Stimulated activated naive CD8-positive, alpha-beta T cell treated with anti-CD3 and anti-CD28 coated beads, Interleukin-15, Interleukin-2, amounts not matched to agents 100 ng/mL and 50 ng/mL, for 24 hours (primary cell): ENCODE measurements around the gene GHRL.

ENCODE experiments used
- H3K27ac Mint-ChIP-seq: one replicate; pipeline ENCODE4 v1.8.0; 2021; ENCODE audit warnings: mild to moderate bottlenecking, mixed read lengths
- H3K27me3 Mint-ChIP-seq: one replicate; pipeline ENCODE4 v1.8.0; 2021; ENCODE audit warnings: mixed read lengths
- H3K36me3 Mint-ChIP-seq: one replicate; pipeline ENCODE4 v1.8.0; 2021; ENCODE audit warnings: low read depth, mixed read lengths
- H3K4me1 Mint-ChIP-seq: one replicate; pipeline ENCODE4 v1.8.0; 2021; ENCODE audit warnings: low read depth, mixed read lengths
- H3K4me3 Mint-ChIP-seq: one replicate; pipeline ENCODE4 v1.8.0; 2021; ENCODE audit warnings: mild to moderate bottlenecking, mixed read lengths
- H3K9me3 Mint-ChIP-seq: one replicate; pipeline ENCODE4 v1.8.0; 2021; ENCODE audit warnings: mixed read lengths

GHRL gene

DNA sequence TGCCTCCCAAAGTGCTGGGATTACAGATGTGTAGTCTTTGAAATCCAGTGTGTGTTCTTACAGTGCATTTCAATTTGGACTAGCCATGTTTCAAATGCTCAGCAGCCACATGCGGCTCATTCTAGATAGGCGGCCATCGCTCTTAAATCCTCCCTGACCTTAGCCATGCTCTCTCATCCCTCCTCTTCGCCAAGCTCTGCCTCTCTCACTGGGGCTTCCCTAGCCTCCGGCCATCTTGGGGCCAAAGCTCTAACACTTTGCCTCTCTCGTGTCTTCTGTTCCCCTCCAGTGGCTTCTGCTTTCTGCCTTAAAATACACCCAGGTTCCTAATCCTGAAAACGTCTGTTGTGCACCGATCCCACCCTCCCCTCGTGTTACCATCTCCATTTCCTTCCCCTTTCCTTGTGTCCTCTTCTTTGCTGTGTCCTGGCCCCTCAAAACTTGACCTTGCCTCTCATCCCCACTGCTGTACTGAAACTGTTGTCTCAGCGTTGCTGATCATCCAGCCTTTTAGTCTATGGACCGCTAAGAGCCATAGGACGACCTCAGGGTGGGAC lies 1.4 kb upstream of the GHRL start:
- Mint-ChIP-seq H3K27me3 (no peaks in the 10 kb centered on the region), H3K36me3 (peaks cover 48% of the 10 kb centered on the region), H3K9me3 (no peaks in the 10 kb centered on the region), H3K4me1 (peaks cover 29% of the 10 kb centered on the region), H3K4me3 (no peak overlapping the region), H3K27ac (peak overlapping the region; percentile 0)

DNA sequence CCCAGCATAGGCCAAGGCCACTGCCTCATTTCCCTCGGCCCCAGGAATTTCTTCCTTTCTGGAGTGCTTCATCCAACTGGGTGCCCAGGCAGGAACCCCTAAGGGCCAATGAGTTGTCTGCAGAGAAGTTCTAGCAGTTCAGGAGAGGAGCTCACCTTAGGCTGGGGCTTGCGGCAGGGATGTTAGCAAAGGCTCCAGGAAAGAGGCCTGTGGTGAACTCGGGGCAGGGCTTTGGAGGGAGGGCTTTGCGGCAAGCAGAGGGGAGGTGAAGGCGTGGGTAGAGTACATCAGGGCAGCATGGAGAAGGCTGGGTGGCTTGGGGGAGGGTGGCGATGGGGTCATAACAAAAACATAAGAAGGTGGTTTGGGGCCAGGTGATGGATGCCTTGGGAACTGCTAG lies 1.1 kb downstream of the GHRL start:
- Mint-ChIP-seq H3K4me1 (peaks cover 26% of the 10 kb centered on the region), H3K9me3 (no peaks in the 10 kb centered on the region), H3K27ac (no peak overlapping the region), H3K36me3 (peaks cover 38% of the 10 kb centered on the region), H3K4me3 (no peak overlapping the region), H3K27me3 (no peaks in the 10 kb centered on the region)

DNA sequence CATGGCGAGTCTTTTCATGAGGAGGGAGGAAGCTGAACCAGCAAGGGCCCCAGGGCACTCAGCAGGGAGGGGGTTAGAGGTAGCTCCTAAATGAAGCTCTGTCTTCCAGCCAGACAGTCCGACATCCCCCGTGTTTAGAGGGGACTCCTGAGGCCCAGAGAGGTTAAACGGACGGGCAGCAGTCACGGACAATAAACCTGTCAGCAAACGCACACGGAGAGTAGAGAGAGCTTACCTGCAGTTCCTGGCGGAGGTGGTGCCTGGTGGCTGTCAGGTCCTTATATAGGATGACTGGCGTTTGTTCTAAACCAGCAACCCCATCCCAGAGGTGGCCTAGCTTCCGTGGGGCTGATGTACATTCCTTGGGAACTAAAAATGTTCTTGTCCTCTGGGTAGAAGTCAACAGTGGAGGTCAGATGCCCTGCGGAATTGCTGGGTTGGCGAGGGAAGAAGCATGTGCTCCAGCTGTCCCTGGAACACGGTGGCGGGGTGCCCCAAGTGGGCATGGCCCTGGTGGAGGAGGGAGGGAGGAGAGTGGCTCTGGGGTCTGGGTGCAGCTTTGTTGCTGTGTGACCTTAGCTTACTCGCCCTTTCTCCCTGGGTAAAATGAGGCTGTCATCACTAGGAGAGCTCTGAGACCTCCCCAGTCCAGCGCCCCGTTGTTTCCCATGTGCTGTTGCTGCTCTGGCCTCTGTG lies 2.1 kb downstream of the GHRL start:
- H3K4me3 Mint-ChIP-seq: no peak overlapping the region
- H3K36me3 Mint-ChIP-seq: peaks cover 44% of the 10 kb centered on the region
- peaks cover 29% of the 10 kb centered on the region for H3K4me1 Mint-ChIP-seq
- no peak overlapping the region for H3K27ac Mint-ChIP-seq
- H3K9me3 Mint-ChIP-seq: no peaks in the 10 kb centered on the region
- H3K27me3 Mint-ChIP-seq: no peaks in the 10 kb centered on the region

DNA sequence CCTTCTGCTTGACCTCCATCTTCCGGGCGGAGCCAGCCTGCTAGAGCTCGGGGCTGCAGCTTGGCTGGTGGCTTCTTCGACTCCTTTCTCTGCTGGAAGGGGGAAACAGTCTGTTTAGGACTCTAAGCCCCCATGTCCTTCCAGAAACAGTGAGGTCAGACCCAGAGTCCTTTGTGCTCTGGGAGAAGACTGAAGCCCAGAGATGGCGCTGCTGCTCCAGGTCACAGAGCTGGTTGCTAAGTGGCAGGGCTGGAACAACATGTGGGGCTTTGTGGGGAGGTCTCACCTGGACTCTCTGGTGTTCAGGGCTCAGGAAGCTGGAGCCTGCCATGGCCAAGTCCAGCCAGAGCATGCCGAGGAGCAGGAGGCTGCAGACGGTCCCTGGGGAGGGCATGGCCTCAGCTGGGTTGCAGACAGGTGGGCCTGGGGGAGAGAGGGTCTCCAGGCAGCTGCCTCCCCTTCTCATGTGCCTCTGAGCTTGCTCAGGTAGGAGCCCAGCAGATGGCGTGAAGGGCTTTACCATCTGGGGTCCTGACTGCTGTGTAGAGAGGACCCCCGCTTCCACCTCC lies 2.9 kb downstream of the GHRL start:
- no peak overlapping the region for H3K27ac Mint-ChIP-seq
- H3K36me3 Mint-ChIP-seq: peaks cover 41% of the 10 kb centered on the region
- no peak overlapping the region for H3K4me3 Mint-ChIP-seq
- H3K27me3 Mint-ChIP-seq: no peaks in the 10 kb centered on the region
- no peaks in the 10 kb centered on the region for H3K9me3 Mint-ChIP-seq
- peaks cover 37% of the 10 kb centered on the region for H3K4me1 Mint-ChIP-seq

DNA sequence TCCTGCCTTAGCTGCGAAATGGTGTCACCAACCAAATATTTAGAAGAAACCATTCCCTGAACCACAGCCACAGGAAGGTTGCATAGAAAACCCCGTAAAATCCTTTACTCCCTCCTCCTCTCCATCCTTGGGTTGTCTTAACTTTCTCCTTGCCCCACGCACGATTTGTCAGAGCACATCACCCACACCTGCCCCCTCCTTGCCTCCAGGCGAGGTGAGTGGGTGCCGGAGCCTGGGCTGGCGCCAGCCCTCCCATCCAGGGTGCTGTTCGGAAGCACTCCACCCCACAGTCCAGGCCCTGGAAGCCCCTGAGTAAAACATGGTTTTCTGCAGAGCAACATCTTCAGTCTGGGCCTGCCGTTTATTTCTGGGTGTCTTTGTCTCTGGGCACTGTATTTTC lies 3.7 kb downstream of the GHRL start:
- Mint-ChIP-seq H3K27me3 (no peaks in the 10 kb centered on the region), H3K27ac (no peak overlapping the region), H3K9me3 (no peaks in the 10 kb centered on the region), H3K4me3 (no peak overlapping the region), H3K4me1 (peaks cover 42% of the 10 kb centered on the region), H3K36me3 (peaks cover 40% of the 10 kb centered on the region)

DNA sequence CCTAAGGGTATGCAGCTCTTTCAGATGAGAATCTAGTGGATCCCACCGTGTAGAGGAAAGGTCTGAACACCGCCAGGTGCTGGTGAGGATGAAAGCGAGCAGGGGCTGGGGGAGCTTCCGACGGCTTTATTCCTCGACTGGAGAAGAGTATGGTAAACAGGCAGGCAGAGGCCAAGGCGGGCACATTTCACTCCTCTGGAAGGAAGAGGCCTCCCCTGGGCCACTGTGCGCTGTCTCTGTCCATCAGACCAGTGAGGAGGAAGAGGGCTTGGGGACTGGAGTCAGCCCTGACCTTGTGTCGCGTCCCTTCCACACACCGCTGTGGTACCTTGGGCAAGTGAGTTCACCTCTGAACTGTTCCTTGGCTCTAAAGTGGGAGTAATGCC lies 4.2 kb downstream of the GHRL start:
- H3K27me3 Mint-ChIP-seq: no peaks in the 10 kb centered on the region
- no peak overlapping the region for H3K27ac Mint-ChIP-seq
- no peak overlapping the region for H3K4me3 Mint-ChIP-seq
- no peaks in the 10 kb centered on the region for H3K9me3 Mint-ChIP-seq
- H3K36me3 Mint-ChIP-seq: peaks cover 43% of the 10 kb centered on the region
- peaks cover 45% of the 10 kb centered on the region for H3K4me1 Mint-ChIP-seq

DNA sequence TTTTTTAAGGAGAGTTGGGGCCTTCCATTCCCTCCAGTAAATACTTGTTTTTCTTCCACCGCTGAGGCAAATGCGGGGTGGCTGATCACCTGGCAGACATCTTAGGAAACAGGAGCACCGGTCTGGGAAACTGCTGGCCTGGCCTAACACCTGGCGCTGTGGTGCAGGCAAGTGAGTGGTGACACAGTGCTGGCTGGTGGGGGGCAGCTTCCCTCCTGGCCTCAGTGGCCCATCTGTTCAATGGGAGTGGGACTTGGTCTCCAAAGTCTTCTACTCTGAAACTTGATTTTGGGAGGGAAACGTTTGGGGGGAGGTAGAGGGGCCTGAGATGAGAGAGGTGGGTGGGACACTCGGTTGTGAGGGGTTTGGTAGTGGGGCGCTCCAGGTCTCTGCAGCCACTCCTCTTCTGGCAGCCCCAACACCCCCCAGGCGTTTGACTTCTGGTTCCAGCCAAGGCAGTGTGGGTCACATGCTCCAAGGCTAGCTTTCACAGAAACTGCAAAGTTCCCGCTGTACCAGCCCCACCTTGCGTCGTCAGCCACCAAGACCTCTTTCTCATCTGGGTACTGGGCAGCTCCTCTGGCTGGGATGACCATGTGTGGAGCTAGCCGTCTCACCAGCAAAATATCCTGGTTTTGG lies 4.7 kb downstream of the GHRL start:
- H3K27ac Mint-ChIP-seq: no peak overlapping the region
- no peaks in the 10 kb centered on the region for H3K27me3 Mint-ChIP-seq
- H3K36me3 Mint-ChIP-seq: peaks cover 47% of the 10 kb centered on the region
- H3K9me3 Mint-ChIP-seq: no peaks in the 10 kb centered on the region
- peaks cover 43% of the 10 kb centered on the region for H3K4me1 Mint-ChIP-seq
- H3K4me3 Mint-ChIP-seq: no peak overlapping the region

DNA sequence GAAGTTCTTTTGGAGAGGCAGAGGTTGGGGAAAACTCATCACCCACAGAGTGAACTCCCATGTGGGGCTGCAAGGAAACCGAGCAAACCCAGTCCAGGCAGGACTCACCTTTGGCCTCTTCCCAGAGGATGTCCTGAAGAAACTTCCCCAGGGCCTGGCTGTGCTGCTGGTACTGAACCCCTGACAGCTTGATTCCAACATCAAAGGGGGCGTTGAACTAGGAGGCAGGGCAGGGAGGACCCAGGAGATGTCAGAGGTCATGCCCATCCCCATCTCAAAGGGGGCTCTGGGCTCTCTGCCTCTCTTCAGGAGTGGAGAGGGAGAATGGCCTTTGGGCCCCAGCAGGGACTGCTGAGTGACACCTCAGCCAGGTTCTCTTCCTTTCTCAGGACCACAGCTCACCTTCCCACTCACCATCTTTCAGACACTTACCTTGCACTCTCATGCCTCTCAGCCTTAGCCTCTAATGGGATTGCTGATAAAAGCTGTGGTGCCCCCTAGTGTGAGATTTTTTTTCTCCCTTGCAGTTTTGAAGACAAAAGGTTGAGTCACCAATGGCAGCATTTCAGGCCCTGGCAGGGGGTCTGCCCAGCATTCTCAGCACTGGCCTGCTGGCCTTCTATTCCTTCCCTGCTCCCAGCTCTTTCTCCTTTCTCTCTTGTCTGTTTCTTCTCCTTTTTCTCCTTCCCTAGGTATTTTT lies 6.0 kb downstream of the GHRL start:
- peaks cover 38% of the 10 kb centered on the region for H3K4me1 Mint-ChIP-seq
- H3K27me3 Mint-ChIP-seq: no peaks in the 10 kb centered on the region
- no peaks in the 10 kb centered on the region for H3K9me3 Mint-ChIP-seq
- H3K4me3 Mint-ChIP-seq: no peak overlapping the region
- peaks cover 48% of the 10 kb centered on the region for H3K36me3 Mint-ChIP-seq
- no peak overlapping the region for H3K27ac Mint-ChIP-seq

DNA sequence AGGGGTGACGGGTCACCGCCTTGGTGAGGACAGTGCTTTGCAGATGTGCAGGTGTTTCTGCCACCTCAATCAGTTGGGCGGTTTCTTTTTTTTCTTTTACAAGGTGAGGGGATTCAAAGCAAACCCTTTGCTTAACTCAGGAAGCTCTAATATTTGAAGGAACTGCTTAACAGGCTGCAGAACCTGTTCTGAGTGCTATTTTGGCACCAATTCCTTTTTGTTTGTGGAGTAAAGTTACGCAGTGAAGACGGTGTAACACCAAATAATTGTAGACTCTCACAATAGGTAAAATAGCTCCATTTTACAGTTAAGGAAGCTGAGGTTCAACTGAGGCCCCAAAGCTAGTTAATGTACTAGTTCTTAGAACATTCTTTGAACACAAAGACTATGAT lies 6.6 kb downstream of the GHRL start:
- Mint-ChIP-seq H3K4me1 (peaks cover 38% of the 10 kb centered on the region), H3K27ac (no peak overlapping the region)

DNA sequence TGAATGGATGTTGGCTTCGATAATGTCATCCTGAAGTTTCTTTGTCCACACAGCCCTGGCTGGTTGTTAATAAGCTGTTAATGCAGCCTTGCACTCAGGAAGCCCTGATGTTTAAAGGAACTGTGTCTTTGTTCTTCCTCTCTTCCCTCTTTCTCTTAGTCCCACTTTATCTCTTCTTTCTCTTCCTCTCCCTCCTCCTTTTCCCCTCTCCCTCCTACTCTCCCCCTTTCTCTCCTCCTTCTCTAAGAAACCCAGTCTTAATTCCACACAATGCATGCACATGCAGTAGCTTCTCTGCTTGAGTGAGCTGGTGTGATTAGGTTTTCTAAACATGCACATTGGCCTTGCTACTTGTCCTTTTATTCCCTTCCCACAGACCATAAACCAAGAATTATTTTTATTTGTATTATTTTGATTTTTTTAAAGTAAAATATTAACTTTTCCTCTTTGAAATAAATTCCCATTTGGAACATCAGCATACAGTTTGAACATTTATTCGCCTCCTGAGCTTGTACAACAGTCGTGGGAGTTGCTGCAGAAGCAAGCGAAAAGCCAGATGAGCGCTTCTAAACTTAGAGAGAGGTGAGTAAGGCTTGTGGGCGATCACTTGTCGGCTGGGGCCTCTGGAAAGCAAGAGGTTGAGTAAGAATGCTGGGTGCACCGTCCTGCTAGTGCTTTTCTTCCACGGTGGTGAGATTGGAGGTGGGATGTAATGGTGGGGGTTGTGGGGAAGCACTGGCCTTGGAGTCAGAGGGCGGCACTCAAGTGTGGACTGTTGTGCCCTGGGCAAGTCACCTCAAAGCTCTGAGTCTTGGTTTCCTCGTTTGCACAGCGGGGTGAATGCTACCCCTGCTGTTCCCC lies 7.2 kb downstream of the GHRL start:
- peaks cover 48% of the 10 kb centered on the region for H3K36me3 Mint-ChIP-seq
- H3K9me3 Mint-ChIP-seq: no peaks in the 10 kb centered on the region
- H3K27ac Mint-ChIP-seq: peak overlapping the region; percentile 18
- H3K27me3 Mint-ChIP-seq: no peaks in the 10 kb centered on the region
- peaks cover 44% of the 10 kb centered on the region for H3K4me1 Mint-ChIP-seq
- no peak overlapping the region for H3K4me3 Mint-ChIP-seq

More for the DNA sequence above, 6.6 kb downstream of the GHRL start:
- no peaks in the 10 kb centered on the region for H3K27me3 Mint-ChIP-seq
- peaks cover 48% of the 10 kb centered on the region for H3K36me3 Mint-ChIP-seq
- no peak overlapping the region for H3K4me3 Mint-ChIP-seq
- no peaks in the 10 kb centered on the region for H3K9me3 Mint-ChIP-seq

DNA sequence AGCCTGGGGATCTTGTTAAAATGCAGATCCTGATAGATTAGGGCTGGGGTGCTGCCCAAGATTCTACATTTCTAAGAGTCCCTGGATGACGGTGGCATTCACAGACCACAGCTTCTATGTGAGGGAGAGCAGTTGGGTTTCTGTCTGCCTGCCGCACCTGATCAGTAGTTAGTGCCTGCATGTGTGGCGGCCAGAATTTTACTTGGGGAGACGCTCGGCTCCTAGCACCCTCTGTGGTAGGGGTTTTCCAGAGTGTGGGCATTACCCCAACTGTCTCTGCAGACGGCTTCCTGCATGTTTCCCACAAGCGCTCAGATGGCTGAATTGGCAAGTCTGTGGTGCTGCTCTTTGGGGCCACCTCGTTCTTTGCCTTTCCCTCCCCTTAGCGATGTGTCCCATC lies 8.3 kb downstream of the GHRL start:
- Mint-ChIP-seq H3K36me3 (peaks cover 53% of the 10 kb centered on the region), H3K4me3 (no peak overlapping the region)

DNA sequence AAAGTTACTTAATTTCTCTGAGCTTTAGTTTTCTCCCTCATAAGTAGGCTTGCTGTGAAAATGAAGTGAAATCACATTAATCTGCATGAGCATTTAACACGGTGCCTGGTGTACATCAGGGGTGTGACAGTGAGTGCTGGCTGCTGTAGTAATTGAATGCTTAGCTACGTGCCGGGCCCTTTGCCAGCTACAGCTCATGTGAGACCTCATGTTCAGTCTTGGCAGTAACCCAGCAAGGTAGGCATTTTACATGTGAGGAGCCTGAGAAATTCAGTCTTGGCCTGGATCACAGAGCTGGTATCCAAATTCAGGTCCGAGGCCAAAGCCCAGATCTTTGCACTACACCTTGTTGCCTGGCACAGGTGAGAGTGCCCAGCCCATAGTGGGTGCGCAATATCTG lies 9.1 kb downstream of the GHRL start:
- Mint-ChIP-seq H3K9me3 (no peaks in the 10 kb centered on the region), H3K4me1 (peaks cover 61% of the 10 kb centered on the region), H3K36me3 (peaks cover 54% of the 10 kb centered on the region), H3K27me3 (no peaks in the 10 kb centered on the region), H3K4me3 (no peak overlapping the region), H3K27ac (no peak overlapping the region)

More for the DNA sequence above, 8.3 kb downstream of the GHRL start:
- peaks cover 54% of the 10 kb centered on the region for H3K4me1 Mint-ChIP-seq
- no peaks in the 10 kb centered on the region for H3K27me3 Mint-ChIP-seq
- H3K27ac Mint-ChIP-seq: peak overlapping the region; percentile 18
- H3K9me3 Mint-ChIP-seq: no peaks in the 10 kb centered on the region

DNA sequence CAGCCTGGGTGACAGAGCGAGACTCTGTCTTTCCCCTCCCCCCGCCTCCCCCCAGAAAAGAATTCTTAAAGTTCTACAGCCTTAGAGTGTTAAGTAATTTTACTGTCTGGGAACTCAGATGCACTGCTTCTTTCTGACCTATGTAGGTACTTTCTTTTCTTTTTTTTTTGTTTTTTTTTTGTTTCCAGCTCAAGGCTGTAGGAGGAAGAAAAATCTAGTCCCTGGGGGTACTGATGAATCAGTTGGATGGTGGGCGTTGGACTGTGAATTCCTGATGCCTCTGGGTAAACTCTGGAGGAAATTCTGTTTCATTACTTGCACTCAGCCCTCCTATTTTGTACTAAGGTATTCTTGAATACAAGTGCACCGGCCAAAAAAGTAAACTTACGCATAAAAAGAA lies 10.8 kb downstream of the GHRL start:
- peaks cover 68% of the 10 kb centered on the region for H3K36me3 Mint-ChIP-seq
- no peaks in the 10 kb centered on the region for H3K27me3 Mint-ChIP-seq
- peaks cover 61% of the 10 kb centered on the region for H3K4me1 Mint-ChIP-seq
- peak overlapping the region; percentile 42 for H3K27ac Mint-ChIP-seq
- no peaks in the 10 kb centered on the region for H3K9me3 Mint-ChIP-seq
- H3K4me3 Mint-ChIP-seq: no peak overlapping the region

DNA sequence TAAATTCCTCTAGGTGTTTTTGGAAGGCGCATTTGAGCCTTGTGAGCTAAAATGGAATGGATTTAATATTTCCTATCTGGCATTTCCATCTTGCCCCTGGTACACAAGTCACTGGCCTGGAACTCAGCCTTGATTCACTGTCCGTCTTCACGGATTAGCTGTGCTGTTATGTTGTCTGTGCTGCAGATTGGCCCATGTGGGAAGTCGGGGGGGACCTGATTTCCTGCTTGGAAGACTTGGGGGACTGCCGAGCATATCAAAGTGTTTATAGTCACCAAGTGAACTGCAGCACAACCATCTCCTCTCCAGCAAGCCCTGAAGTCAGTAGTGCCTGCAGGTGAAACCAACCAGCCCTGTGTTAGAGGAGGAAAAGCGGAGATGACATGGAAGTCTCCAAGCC lies 12.2 kb downstream of the GHRL start:
- peaks cover 65% of the 10 kb centered on the region for H3K36me3 Mint-ChIP-seq
- peaks cover 64% of the 10 kb centered on the region for H3K4me1 Mint-ChIP-seq
- no peak overlapping the region for H3K4me3 Mint-ChIP-seq
- no peaks in the 10 kb centered on the region for H3K27me3 Mint-ChIP-seq
- H3K27ac Mint-ChIP-seq: no peak overlapping the region
- no peaks in the 10 kb centered on the region for H3K9me3 Mint-ChIP-seq
